HG03378 (cell line): Measurements from ENCODE around the gene GUCY1B1.

Experiments
- ATAC-seq: cut with Tn5 transposase; IDR thresholded peaks from one replicate; pipeline ENCODE4 v1.9.1; 2021; ENCODE audit warnings: mild to moderate bottlenecking, moderate library complexity; ENCODE audit not compliant: unreplicated experiment

Gene GUCY1B1

DNA sequence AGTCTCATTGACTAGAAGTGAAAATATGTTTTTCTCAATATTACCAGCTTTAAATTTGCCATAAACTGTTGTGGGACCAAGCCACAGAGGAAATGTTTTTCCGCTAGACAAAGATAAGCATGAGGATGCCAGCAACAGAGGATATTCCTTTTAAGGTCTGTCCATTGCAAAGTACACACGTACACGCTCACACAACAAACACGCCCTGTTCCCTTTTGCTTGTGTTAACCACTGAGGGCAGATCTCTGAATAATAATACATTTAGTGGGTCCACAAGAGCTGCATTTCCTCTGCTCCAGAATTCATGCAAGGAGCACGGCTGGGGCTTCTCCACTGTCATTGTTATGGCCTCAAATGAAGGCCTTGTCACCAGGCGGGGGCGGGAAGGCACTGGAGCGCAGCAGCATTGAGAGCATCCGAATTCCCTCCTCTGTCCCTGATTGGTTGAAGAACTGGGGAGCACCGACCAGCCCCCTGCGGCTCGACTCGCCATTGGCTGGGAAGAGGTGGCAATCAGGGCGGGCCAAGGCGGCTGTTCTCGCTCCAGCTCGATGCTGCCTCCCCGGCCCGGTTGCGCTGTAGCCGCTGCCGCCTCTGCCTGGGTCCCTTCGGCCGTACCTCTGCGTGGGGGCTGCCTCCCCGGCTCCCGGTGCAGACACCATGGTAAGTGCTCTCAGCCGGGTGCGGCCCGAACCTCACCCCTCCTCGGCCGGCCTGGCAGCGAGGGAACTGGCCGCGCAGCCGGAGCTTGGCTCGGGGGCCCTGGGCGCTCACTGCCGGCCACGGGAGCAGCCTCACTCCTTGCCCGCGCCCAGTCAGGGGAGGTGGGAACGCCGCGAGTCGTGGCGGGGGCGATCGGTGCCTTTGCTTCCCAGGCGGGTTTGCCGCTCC is at the start of gene GUCY1B1:
Gene GUCY1B1 (plus strand): TSS at position 541 of the 891 bp plus-strand sequence. CDS start 120 bp downstream, at position 661.
- peak; percentile 99 for ATAC-seq

DNA sequence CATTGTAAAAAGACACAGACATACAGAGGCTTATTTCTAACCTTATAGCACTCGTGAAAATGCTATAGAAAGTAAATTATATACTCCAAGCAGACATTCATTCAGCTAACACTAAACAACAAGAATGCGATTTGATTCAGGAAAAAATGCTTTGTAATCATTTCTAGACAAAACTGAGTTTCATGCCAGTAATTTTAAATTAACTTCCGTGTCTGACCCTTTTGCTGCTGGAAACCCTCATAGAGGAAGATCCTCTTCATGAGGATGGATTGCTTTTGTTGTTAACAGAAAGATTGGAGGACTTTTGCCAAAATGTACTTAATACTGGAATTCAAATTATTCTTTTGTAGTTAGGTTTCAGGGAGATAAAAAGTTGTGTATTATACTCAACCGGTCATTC is 48.9 kb upstream of the GUCY1B1 start:
- no peak for ATAC-seq

DNA sequence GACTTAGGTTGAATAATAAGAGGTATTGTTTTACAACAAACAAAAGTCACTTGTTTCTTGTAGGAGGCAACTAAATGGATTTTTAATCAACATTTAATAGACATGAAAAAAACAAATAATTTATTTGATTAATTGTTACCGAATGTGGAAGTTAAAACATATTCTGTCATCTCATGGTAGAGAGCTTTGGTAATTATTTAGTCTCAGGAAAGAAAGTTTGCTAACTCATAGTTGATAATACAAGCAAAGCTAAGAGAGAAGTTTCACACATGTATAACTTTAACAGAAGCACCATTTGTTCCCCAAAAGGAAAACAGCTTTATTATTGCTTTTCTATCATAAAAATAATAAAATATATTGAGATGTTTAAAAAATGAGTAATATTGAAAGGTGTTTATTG is 47.3 kb upstream of the GUCY1B1 start:
- ATAC-seq = no peak

DNA sequence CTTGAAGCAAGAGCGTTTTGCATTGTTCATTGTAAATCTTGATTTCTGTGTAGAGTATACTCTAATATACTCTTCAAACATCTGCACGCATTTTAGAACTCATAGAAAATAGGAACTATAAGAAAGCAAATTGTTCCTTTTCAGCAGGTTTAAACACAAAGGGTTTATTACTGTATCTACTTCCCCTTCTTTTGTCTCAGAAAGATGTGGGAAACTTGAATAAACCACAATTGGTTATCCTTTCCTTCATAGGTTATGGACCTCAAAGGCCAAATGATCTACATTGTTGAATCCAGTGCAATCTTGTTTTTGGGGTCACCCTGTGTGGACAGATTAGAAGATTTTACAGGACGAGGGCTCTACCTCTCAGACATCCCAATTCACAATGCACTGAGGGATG is 46.0 kb upstream of the GUCY1B1 start:
- ATAC-seq = no peak

DNA sequence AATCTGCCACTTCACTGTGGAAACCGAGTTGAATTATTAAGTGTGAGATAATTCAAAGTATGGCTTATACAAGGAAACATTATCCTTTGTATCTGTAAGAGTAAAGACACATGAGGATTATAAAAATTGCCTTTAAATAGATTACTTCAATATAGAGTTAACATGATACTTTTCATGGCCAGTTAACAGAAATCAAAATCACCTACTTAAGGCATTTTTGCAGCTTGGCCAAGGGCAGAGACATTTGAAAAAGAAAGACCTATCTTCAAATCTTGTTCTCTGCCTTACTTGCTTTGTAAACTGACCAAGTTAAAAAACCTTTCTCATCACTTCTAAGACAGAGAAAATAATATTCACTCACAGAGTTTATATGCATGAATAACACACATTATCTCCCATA is 44.9 kb upstream of the GUCY1B1 start:
- no peak for ATAC-seq

DNA sequence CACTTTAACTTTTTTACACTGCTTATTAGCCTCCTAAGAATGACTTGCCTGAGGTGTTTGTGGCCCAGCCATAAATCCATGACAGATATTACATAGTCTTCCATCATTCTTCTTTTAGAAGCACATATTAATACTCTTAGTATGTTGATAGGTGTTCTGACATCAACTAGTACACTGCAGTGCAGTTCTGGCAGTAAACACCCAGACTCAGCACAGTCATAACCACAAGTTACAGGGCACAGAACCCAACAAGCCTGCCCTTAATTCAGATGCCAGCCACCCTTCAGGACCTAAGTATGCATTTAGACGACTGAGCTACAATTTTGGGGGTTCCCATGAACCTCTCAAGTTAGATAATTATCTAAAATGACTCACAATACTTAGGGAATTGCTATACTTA is 36.5 kb upstream of the GUCY1B1 start:
- no peak for ATAC-seq

DNA sequence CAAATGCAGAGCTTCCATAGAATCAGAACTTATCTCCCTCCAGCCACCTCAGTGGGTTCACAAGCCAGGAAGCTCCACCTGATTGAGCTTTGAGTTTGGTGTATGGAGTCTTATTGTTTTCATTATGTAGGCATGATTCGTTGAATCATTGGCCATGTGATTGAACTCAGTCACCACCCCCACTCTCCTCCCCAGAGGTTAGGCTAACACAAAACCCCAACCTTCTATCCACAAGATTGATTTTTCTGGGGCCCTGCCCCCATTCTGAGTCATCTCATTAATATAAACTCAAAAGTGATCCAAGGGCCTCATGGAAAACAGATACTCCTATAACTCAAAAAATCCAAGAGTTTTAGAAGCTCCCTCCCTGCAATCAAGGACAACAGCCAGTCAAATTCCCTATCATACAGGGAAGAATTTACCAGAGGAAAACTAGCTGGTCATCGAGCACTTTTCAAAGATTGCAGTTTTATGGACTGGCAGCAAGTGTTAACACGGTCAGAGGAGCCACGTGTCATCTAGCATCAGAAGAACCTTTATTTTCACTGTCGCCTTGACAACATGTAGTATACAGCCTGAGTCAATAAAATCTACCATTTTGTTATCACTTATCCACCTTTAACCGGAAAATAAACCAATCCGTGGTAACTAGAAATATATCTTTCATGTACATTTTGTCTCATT is 35.9 kb upstream of the GUCY1B1 start:
- no peak for ATAC-seq

DNA sequence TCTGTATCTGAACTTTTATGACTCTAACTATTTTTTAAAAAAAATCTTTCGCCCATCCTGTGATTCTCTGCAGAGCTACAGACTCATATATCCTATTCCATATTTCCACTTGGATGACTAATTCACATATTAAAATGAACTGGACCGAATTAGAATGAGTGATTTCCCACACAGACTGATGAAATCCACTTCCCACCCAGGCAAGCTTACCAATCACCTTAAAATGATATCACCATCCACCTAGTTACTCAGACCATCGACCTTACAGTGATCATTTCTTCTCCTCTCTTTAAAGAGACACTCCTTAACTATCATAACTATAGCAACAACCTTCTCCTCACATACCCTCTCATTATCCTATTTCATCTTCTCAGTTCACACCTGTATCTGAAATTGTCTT is 34.1 kb upstream of the GUCY1B1 start:
- no peak for ATAC-seq

DNA sequence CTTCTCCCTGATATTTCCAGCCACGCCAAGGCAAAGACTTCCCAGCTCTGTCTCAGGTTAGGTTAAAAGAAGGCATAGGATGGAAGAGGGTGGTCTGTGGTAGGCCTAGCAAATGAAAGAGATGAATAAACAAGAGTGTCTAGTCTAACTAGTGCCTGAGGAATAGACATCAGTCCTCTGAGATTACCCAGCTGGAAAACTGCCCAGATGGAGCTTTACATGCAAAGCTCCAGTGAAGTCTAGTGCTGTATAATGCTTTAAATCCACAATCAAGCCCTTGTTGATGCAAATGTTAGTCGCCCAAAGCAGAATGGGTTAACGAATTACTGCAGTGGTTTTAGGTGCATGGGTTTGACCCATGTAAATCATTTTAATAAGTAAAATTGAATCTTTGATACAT is 24.8 kb upstream of the GUCY1B1 start:
- ATAC-seq = no peak

DNA sequence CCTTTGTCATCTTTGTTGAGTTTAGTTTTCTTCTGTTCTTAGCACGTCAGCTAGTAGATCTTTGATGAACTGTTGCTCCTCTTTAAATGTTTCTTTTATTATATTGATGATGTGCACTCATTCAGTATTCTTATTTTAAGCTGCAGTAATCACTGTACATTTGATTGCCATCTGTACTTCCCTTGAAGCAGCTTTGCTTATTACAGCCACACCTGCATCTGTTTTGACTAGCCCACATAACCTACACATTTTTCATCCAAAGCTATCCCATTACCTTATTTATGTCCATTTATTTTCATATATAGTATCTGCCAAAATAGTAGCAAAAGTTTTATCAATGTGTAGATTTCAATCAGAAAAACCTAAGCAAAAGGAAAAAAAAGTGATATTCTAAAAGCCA is 23.9 kb upstream of the GUCY1B1 start:
- no peak for ATAC-seq

DNA sequence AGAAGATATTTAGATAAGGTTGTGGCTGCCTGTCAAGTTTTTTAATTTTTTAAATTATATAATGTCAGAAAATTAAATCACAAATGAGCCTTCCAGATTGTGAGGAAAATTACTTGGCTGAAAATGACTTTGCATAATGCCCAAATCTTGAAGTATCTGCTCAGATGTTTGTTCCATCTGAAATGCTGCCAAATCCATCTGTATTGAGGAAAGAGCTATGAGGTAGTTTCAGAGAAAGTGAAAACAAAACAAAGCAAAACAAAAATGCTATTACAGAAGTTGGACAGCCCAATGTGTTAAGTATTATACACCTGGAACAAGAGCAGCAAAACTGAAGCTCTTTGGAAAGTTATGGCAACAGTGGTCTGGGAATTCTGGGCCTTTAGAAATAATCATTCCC is 23.3 kb upstream of the GUCY1B1 start:
- no peak for ATAC-seq

DNA sequence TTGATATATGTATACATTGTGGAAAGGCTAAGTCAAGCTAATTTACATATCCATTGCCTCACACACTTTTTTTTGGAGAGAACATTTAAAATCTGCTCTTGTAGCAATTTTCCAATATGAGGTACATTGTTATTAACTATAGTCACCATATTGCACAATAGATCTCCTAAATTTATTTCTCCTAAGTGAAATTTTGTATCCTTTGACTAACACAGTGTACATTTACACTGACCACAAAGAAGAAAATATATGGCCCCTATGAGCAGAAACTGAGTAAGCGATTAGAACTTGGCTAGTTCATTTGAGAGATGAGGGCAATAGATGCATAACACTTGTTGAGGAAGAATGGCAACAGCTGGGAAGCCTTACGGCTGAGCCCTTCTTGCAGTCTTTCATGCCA is 20.3 kb upstream of the GUCY1B1 start:
- ATAC-seq = no peak

DNA sequence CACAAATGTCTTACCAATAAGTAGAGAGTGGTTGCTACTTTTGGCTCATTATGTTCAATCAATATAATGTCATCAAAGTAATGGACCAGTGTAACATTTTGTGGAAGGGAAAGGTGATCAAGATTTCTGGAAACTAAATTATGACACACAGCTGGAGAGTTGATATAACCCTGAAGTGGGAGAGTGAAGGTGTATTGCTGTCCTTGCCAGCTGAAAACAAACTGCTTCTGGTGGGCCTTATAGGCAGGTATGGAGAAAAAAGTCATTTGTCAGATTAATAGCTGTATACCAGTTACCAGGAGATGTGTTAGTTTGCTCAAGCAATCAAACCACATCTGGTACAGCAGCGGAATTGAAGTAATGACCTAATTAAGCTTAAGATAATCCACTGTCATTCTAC is 17.3 kb upstream of the GUCY1B1 start:
- no peak for ATAC-seq

DNA sequence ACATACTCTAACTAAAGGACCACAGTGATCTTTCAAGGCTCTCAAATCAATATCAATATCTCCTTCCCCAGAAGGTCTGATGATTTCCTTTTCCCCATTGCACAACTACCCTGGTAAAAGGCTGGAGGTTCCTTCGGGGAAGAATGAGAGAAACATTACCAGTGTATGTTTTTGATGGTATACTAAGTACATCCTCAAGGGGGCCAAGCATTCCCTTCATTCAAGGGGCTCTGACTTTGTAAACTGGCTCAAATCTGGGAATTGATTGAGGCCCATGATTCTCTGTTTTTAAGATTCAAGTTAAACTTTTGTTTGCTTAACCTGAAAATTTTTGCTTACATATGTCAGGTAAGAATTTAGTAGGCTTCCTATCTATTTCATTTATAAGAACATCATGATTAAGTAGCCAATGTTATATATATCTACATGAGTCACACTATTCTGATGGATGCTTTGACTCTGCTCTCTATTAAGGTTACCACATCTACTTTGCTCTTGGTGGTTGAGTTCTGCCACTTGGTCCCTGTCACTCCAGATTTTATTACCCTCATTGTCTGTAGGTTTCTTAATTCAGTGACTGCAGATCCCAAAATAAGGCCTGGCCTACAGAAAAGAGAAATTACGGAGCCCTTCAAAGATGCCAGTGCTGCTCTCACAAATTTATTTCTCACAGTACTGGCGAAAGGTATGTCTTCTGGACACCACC is 16.4 kb upstream of the GUCY1B1 start:
- no peak for ATAC-seq

DNA sequence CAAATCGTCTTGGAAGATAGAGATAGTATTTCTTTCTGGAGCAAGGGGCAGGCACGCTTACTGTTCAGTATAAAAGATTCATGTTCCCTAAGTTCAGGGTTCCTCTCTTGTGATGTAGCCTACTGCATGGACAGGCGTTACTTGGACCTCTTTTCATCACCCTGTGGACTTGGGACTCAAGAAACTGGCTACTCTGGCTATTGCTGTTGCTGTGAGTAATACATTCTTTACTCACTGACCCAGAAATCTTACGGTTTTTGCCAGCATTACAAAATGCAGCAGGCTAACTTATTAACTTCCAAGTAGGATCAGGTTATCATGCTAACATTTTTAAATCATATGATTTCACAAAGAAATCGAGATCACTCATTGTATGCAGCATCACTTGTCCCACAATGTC is 12.8 kb upstream of the GUCY1B1 start:
- ATAC-seq = no peak

DNA sequence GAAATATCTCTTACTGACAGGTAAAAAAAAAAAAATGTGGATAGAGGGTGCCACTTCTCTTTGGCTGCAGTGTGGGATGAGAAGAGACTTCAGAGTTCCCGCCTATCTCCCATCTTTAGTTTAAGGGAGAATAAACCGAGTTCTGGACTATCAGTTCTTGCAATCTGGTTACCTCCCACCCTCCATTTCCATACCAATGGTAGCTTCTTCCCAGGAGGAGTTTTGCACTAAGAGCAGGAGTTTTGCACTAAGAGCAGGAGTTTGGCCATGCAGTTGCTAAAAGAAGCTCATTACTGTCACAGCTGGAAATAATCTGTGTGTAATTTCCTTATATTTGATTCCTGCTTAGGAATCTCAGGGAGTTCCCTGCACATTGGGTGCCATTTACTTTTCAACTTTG is 10.8 kb upstream of the GUCY1B1 start:
- no peak for ATAC-seq

DNA sequence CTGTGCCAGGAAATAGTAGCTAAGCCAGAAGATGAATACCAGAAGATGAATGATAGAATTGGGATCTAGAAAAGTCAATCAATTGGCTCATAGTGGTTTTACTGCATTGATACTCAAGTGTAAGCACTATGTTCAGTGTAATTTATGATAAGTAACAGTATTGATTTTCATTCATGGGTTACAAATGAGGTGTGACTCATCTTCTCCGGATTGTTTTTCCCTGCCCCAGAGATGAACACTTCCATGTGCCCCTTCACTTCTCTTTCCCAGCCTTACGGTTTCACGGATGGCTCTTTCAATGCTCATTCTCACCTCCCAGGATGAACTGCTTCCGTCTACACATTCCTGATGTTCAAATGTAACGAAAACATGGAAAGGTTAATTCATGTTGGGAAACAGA is 9.8 kb upstream of the GUCY1B1 start:
- ATAC-seq = no peak

DNA sequence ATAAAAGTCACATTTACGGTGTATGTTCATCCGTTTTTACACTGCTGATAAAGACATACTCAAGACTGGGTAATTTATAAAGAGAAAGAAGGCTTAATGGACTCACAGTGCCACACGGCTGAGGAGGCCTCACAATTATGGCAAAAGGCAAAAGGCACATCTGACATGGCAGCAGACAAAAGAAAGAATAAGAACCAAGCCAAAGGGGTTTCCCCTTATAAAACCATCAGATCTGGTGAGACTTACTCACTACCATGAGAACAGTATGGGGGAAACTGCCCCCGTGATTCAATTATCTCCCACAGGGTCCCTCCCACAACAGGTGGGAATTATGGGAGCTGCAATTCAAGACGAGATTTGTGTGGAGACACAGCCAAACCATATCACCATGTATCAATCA is 7.3 kb upstream of the GUCY1B1 start:
- ATAC-seq = no peak

DNA sequence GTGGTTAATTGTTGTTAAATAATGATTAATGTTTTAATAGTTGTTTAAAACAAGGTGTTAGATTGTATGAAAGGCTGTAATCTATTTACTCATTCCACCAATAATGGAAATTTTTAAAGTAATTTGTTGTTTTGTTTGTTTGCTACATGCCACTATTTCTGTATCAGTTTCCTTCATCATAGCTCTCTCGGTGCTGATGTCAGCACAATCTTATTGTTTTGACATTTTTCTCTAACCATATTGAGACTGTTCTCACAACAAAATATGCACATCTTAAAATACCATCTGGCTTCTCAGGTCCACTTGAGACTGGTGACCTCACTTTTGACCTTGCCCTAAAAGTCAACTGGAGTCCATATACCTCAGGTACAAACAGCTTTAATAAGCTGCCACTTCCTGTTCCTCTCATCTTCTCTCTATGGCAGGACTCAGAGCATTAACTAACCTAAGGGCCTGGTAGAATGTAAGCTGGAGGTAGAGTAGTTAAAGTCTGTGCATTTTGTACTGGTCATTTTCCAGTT is 1.0 kb upstream of the GUCY1B1 start:
- no peak for ATAC-seq

DNA sequence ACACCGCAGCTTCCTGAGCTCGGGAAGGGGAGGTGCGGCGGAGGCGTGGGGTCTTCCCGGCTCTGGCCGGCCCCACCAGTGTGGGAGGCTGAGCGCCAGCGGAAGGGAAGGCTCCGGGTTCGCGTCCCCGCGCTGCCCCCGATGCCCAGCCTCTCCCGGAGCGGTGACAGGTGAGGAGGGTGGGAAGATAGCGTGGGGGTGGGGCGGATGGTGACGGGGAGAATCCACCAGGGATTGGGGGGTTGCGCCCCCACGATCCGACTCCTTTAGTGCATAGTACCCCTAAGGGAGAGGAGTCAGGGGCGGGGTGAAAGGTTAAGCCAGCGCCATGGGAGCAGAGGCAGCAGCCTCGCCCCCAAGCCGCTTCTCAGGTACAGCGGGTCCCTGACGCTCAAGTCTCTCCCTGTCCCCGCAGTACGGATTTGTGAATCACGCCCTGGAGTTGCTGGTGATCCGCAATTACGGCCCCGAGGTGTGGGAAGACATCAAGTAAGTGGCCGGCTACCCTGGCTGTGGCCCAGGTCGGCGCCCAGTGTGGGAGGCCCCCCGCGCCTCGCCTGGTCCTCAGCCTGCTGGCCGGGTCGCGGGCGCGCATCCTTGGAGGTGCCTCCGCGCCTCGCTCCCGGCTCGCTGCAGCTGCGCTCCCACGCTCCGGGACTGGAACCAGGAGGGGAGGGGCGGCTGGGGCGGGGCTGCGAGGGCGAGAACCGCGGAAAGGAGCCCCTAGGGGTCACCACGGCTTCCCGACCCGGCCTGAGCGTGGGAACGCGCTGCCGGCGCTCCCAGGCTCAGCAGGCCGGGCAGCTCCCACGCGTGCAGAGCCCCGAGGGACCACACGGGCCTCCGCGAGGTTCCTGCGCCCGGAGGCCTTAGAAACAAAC is 791 bp downstream of the GUCY1B1 start:
- ATAC-seq = peak; percentile 15

DNA sequence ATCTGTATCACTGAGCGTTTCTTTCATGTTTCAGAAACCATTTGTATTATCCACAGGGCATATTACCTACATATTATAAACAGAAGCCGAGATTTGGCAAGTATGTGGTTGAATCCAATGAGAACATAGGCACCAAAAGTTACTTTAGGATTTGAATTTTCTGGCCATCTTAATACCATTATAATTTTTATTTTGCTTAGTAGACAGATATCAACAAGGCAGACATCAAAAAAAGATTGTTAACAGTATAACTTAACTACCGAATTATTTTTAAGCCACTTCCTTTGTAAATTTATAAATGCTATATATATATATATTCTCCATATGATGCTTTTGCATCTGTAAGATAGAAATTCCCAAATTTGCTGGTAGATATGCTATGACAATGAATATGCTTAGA is 2.2 kb downstream of the GUCY1B1 start:
- no peak for ATAC-seq
